ENCODE measurements around the gene DCXR. TPM values are rescaled to one million over a fixed set of nuclear protein-coding genes. Genes with fewer than 3 reads are reported as not detected.
A peak's percentile ranks its signal among the peaks of the same experiment; 100 is the strongest.
"Not testable (repeated sequence)": the region's sequence is repeated elsewhere in the genome, so short reads cannot be mapped to it uniquely, and the experiment has no call there.

The DCXR gene
- total RNA-seq, 1 donor, result 25.2 TPM

- no peak overlapping the region for H3K4me3 ChIP-seq (ENCODE audit: low read length)
- H3K4me1 ChIP-seq (ENCODE audit: insufficient read depth, low read length), result peaks cover 12% of the 10 kb centered on the region
- H3K9me3 ChIP-seq (ENCODE audit: low read depth, low read length), result no peaks in the 10 kb centered on the region
- H3K27me3 ChIP-seq (ENCODE audit: insufficient read depth, low read length), result no peaks in the 10 kb centered on the region
Measured at GRCh38 chr17:82042649-82043048, 5.2 kb upstream of the DCXR start.

- Histone ChIP-seq H3K4me3 (ENCODE audit: low read length) (no peak overlapping the region), H3K27me3 (ENCODE audit: insufficient read depth, low read length) (no peaks in the 10 kb centered on the region), H3K4me1 (ENCODE audit: insufficient read depth, low read length) (peaks cover 21% of the 10 kb centered on the region), H3K9me3 (ENCODE audit: low read depth, low read length) (no peaks in the 10 kb centered on the region)
Measured at GRCh38 chr17:82041144-82041814, 3.8 kb upstream of the DCXR start.

GRCh38 chr17:82039695-82040299 is 2.3 kb upstream of the DCXR start:
- Histone ChIP-seq H3K4me3 (ENCODE audit: low read length) (no peak overlapping the region), H3K9me3 (ENCODE audit: low read depth, low read length) (no peaks in the 10 kb centered on the region), H3K4me1 (ENCODE audit: insufficient read depth, low read length) (peaks cover 30% of the 10 kb centered on the region), H3K27me3 (ENCODE audit: insufficient read depth, low read length) (no peaks in the 10 kb centered on the region)

- H3K4me3 ChIP-seq (ENCODE audit: low read length); H3K9me3 ChIP-seq (ENCODE audit: low read depth, low read length); H3K27me3 ChIP-seq (ENCODE audit: insufficient read depth, low read length): not testable (repeated sequence)
- H3K4me1 ChIP-seq (ENCODE audit: insufficient read depth, low read length), result peaks cover 30% of the 10 kb centered on the region
Measured at GRCh38 chr17:82038796-82039409, 1.4 kb upstream of the DCXR start.

GRCh38 chr17:82037889-82038195 is 345 bp upstream of the DCXR start:
- Histone ChIP-seq H3K9me3 (ENCODE audit: low read depth, low read length) (no peaks in the 10 kb centered on the region), H3K27me3 (ENCODE audit: insufficient read depth, low read length) (no peaks in the 10 kb centered on the region), H3K4me3 (ENCODE audit: low read length) (peak overlapping the region; percentile 56), H3K4me1 (ENCODE audit: insufficient read depth, low read length) (peaks cover 30% of the 10 kb centered on the region)

GRCh38 chr17:82036634-82037091 is 834 bp downstream of the DCXR start:
- Histone ChIP-seq H3K9me3 (ENCODE audit: low read depth, low read length) (no peaks in the 10 kb centered on the region), H3K4me1 (ENCODE audit: insufficient read depth, low read length) (peaks cover 37% of the 10 kb centered on the region), H3K27me3 (ENCODE audit: insufficient read depth, low read length) (peaks cover 5% of the 10 kb centered on the region), H3K4me3 (ENCODE audit: low read length) (peak overlapping the region; percentile 56)

- H3K9me3 ChIP-seq (ENCODE audit: low read depth, low read length), result no peaks in the 10 kb centered on the region
- H3K27me3 ChIP-seq (ENCODE audit: insufficient read depth, low read length), result peaks cover 5% of the 10 kb centered on the region
- H3K4me3 ChIP-seq (ENCODE audit: low read length), result no peak overlapping the region
- H3K4me1 ChIP-seq (ENCODE audit: insufficient read depth, low read length), result peaks cover 38% of the 10 kb centered on the region
Measured at GRCh38 chr17:82035956-82036633, 1.4 kb downstream of the DCXR start.

- peaks cover 5% of the 10 kb centered on the region for H3K27me3 ChIP-seq (ENCODE audit: insufficient read depth, low read length)
- H3K9me3 ChIP-seq (ENCODE audit: low read depth, low read length), result no peaks in the 10 kb centered on the region
- H3K4me1 ChIP-seq (ENCODE audit: insufficient read depth, low read length), result peaks cover 44% of the 10 kb centered on the region
- H3K4me3 ChIP-seq (ENCODE audit: low read length), result no peak overlapping the region
Measured at GRCh38 chr17:82035488-82035887, 2.0 kb downstream of the DCXR start.

GRCh38 chr17:82034371-82035011 is 3.0 kb downstream of the DCXR start:
- peaks cover 5% of the 10 kb centered on the region for H3K27me3 ChIP-seq (ENCODE audit: insufficient read depth, low read length)
- H3K4me3 ChIP-seq (ENCODE audit: low read length), result no peak overlapping the region
- no peaks in the 10 kb centered on the region for H3K9me3 ChIP-seq (ENCODE audit: low read depth, low read length)
- H3K4me1 ChIP-seq (ENCODE audit: insufficient read depth, low read length), result peaks cover 54% of the 10 kb centered on the region

- peaks cover 5% of the 10 kb centered on the region for H3K27me3 ChIP-seq (ENCODE audit: insufficient read depth, low read length)
- H3K4me3 ChIP-seq (ENCODE audit: low read length), result no peak overlapping the region
- H3K4me1 ChIP-seq (ENCODE audit: insufficient read depth, low read length), result peaks cover 49% of the 10 kb centered on the region
- no peaks in the 10 kb centered on the region for H3K9me3 ChIP-seq (ENCODE audit: low read depth, low read length)
Measured at GRCh38 chr17:82033359-82034085, 4.0 kb downstream of the DCXR start.

GRCh38 chr17:82031885-82032627 is 5.4 kb downstream of the DCXR start:
- no peak overlapping the region for H3K4me3 ChIP-seq (ENCODE audit: low read length)
- peaks cover 41% of the 10 kb centered on the region for H3K4me1 ChIP-seq (ENCODE audit: insufficient read depth, low read length)
- H3K27me3 ChIP-seq (ENCODE audit: insufficient read depth, low read length), result peaks cover 5% of the 10 kb centered on the region
- H3K9me3 ChIP-seq (ENCODE audit: low read depth, low read length), result no peaks in the 10 kb centered on the region

- H3K27me3 ChIP-seq (ENCODE audit: insufficient read depth, low read length), result peaks cover 5% of the 10 kb centered on the region
- H3K9me3 ChIP-seq (ENCODE audit: low read depth, low read length), result no peaks in the 10 kb centered on the region
- peak within 1 kb of the TSS; percentile 23 for H3K4me3 ChIP-seq (ENCODE audit: low read length)
- H3K4me1 ChIP-seq (ENCODE audit: insufficient read depth, low read length), result peaks cover 34% of the 10 kb centered on the region
Measured at GRCh38 chr17:82031303-82031884, 6.1 kb downstream of the DCXR start, which contains the start of gene RAC3. Gene RAC3, plus strand, starts transcription at chr17:82031678. Its CDS starts 84 bp downstream, at chr17:82031762.

- Histone ChIP-seq H3K27me3 (ENCODE audit: insufficient read depth, low read length) (peaks cover 5% of the 10 kb centered on the region), H3K4me3 (ENCODE audit: low read length) (peak overlapping the region; percentile 23), H3K9me3 (ENCODE audit: low read depth, low read length) (no peaks in the 10 kb centered on the region), H3K4me1 (ENCODE audit: insufficient read depth, low read length) (peaks cover 27% of the 10 kb centered on the region)
Measured at GRCh38 chr17:82030470-82031302, 6.8 kb downstream of the DCXR start.

Measured in mononuclear cell (primary cell).